OCI-LY7 (cell line): ENCODE results near the gene LPAR1.

ENCODE experiments used
- CTCF ChIP-seq: fragments of 200-600 bp; sonication (generic); conservative IDR thresholded peaks from 2 replicates; pipeline ENCODE4 v1.5.1; 2014; ENCODE audit warnings: mild to moderate bottlenecking, antibody characterized with exemption, low read length, moderate library complexity, mixed read lengths
- EZH2phosphoT487 ChIP-seq: fragments of 200-600 bp; sonication (generic); IDR thresholded peaks from 2 replicates; pipeline ENCODE4 v1.6.1; 2018; ENCODE audit warnings: low read depth, borderline replicate concordance, mild to moderate bottlenecking, mixed run types, antibody characterized with exemption, low read length, moderate library complexity, mixed read lengths

DNA sequence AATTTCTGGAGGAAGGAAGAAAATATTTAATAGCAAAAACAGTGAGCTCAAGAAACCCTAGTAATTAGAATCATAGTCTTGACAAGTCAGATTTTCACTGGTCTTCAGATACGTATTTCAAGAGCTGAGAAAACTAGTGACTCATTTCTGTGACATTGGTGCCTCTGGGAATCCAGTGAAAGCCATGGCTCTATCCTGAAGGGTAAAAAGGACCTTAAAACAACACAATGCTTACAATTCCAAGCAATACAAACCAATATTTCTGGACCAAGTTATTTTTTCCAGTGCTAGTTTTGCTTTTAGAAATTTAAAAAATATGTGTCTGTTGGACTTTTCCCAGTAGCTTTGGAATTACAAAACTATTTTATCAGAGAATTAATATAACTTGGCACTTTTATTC is 140.3 kb downstream of the LPAR1 start:
- TF ChIP-seq CTCF = no peak
- TF ChIP-seq EZH2phosphoT487 = no peak
